Mesendoderm (in vitro differentiated cells): ENCODE results near the gene MLEC.
A peak's percentile ranks its signal among the peaks of the same experiment; 100 is the strongest.

Source experiments
- DNase-seq: peaks from one replicate; pipeline ENCODE4 v3.0.0; 2013
- H2AK5ac ChIP-seq: 2 replicates; pipeline ENCODE4 v1.6.1; 2013; ENCODE audit warnings: low read length, inconsistent platforms
- H2BK120ac ChIP-seq: 2 replicates; pipeline ENCODE4 v1.6.1; 2013; ENCODE audit warnings: low read depth, mild to moderate bottlenecking, low read length, moderate library complexity, mixed read lengths
- H2BK15ac ChIP-seq: replicated peaks from 2 replicates; pipeline ENCODE4 v1.6.1; 2013; ENCODE audit warnings: low read depth, mild to moderate bottlenecking, moderate library complexity
- H2BK5ac ChIP-seq: 2 replicates; pipeline ENCODE4 v1.6.1; 2013; ENCODE audit warnings: low read length, inconsistent platforms
- H3K18ac ChIP-seq: 2 replicates; pipeline ENCODE4 v1.6.1; 2013; ENCODE audit warnings: mild to moderate bottlenecking, low read length, mixed read lengths
- H3K23ac ChIP-seq: one replicate; pipeline ENCODE4 v1.6.1; 2013; ENCODE audit warnings: low read length
- H3K27ac ChIP-seq: 2 replicates; pipeline ENCODE4 v1.5.1; 2013; ENCODE audit warnings: low read depth, mild to moderate bottlenecking, inconsistent platforms, low read length, moderate library complexity
- H3K27me3 ChIP-seq: 2 replicates; pipeline ENCODE4 v1.6.1; 2013; ENCODE audit warnings: low read length, control low read depth, mild to moderate bottlenecking, inconsistent platforms; ENCODE audit not compliant: insufficient read depth, poor library complexity
- H3K36me3 ChIP-seq: 2 replicates; pipeline ENCODE4 v1.6.1; 2013; ENCODE audit warnings: low read length, inconsistent platforms; ENCODE audit not compliant: control insufficient read depth, insufficient read depth
- H3K4ac ChIP-seq: one replicate; pipeline ENCODE4 v1.6.1; 2013; ENCODE audit warnings: low read depth, mild to moderate bottlenecking, low read length, moderate library complexity
- H3K4me1 ChIP-seq: 2 replicates; pipeline ENCODE4 v1.6.1; 2013; ENCODE audit warnings: low read depth, low read length, inconsistent platforms; ENCODE audit not compliant: control insufficient read depth
- H3K4me2 ChIP-seq: 2 replicates; pipeline ENCODE4 v1.6.1; 2013; ENCODE audit warnings: low read length
- H3K4me3 ChIP-seq: 2 replicates; pipeline ENCODE4 v1.5.1; 2013; ENCODE audit warnings: mild to moderate bottlenecking, low read length
- H3K56ac ChIP-seq: one replicate; pipeline ENCODE4 v1.6.1; 2013; ENCODE audit warnings: low read length
- H3K79me1 ChIP-seq: 2 replicates; pipeline ENCODE4 v1.6.1; 2013; ENCODE audit warnings: low read length, inconsistent platforms
- H3K79me2 ChIP-seq: 2 replicates; pipeline ENCODE4 v1.6.1; 2013; ENCODE audit warnings: mild to moderate bottlenecking, low read length; ENCODE audit not compliant: control insufficient read depth, insufficient read depth
- H3K9ac ChIP-seq: 2 replicates; pipeline ENCODE4 v1.6.1; 2013; ENCODE audit warnings: low read length, inconsistent platforms
- H4K5ac ChIP-seq: one replicate; pipeline ENCODE4 v1.6.1; 2013; ENCODE audit warnings: low read length
- H4K8ac ChIP-seq: one replicate; pipeline ENCODE4 v1.6.1; 2013; ENCODE audit warnings: low read depth, mild to moderate bottlenecking, control low read depth, low read length, moderate library complexity
- WGBS: extraction: QIAGEN DNeasy Blood & Tissue Kit; methylation state at CpG from one replicate; pipeline ENCODE4 v1.1.7; 2013; ENCODE audit warnings: low lambda C conversion rate, missing lambda C conversion rate; ENCODE audit not compliant: insufficient coverage; ENCODE audit errors: extremely low coverage; 5-methylcytosine and 5-hydroxymethylcytosine counted together

The MLEC gene

DNA sequence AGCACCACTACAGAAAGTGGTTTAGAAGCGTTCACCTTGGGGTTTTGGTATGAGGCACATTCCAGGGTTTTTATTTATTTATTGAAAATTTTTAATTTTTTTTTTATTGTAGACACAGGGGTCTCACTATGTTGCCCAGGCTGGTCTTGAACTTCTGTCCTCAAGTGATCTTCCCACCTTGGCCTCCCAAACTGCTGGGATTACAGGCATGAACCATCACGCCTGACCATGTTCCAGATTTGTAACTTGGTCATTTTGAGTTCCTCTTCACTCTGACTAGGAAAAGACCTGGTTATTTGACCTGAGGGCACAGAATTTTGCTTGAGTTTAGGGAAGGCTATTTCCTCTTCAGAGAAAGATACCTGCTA, 3.1 kb downstream of the MLEC start:
- Histone ChIP-seq H2BK15ac (no peak overlapping the region), H3K23ac (no peak overlapping the region), H2BK5ac (no peak overlapping the region), H3K36me3 (peaks cover 10% of the 10 kb centered on the region), H3K4ac (no peak overlapping the region), H4K5ac (no peak overlapping the region), H3K27me3 (no peaks in the 10 kb centered on the region), H3K4me1 (peaks cover 19% of the 10 kb centered on the region), H3K79me2 (peaks cover 64% of the 10 kb centered on the region), H3K79me1 (peaks cover 35% of the 10 kb centered on the region), H3K4me3 (no peak overlapping the region), H4K8ac (no peak overlapping the region), H3K4me2 (no peak overlapping the region), H2AK5ac (no peak overlapping the region), H2BK120ac (no peak overlapping the region), H3K56ac (no peak overlapping the region), H3K18ac (no peak overlapping the region), H3K27ac (no peak overlapping the region), H3K9ac (no peak overlapping the region)
- no peak for DNase-seq
- no CpG with 5 or more reads among the region's 2 CpGs for WGBS

DNA sequence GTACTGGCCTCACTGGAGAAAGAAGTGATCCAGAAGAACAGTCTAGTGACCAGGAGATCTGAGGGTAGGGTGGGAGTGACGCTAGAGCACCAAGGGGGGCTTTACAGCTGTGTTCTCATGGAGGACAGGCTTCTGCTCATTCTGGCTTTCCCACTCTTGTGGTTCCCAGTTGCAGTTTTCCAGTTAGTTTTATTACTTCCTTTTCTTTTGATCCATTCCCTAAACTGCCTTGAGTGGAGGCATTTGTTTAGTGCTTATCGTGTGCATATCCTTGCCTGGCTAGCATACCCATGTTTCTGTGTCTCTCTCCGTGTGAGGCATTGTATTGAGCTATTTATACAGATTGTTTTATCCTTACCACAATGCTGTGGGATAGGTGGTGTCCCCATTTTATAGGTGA, 4.0 kb downstream of the MLEC start:
- Histone ChIP-seq H3K27ac (no peak overlapping the region), H4K8ac (no peak overlapping the region), H3K27me3 (no peaks in the 10 kb centered on the region), H3K79me1 (peaks cover 36% of the 10 kb centered on the region), H3K9ac (peak overlapping the region; percentile 20), H3K4me2 (no peak overlapping the region), H2BK5ac (no peak overlapping the region), H4K5ac (no peak overlapping the region), H3K18ac (no peak overlapping the region), H3K23ac (no peak overlapping the region), H3K36me3 (peaks cover 10% of the 10 kb centered on the region), H3K4me1 (peaks cover 19% of the 10 kb centered on the region), H3K4ac (no peak overlapping the region), H3K56ac (no peak overlapping the region), H3K79me2 (peaks cover 64% of the 10 kb centered on the region), H3K4me3 (no peak overlapping the region), H2BK15ac (no peak overlapping the region), H2BK120ac (no peak overlapping the region), H2AK5ac (no peak overlapping the region)
- no peak for DNase-seq
- no CpG with 5 or more reads among the region's 3 CpGs for WGBS

DNA sequence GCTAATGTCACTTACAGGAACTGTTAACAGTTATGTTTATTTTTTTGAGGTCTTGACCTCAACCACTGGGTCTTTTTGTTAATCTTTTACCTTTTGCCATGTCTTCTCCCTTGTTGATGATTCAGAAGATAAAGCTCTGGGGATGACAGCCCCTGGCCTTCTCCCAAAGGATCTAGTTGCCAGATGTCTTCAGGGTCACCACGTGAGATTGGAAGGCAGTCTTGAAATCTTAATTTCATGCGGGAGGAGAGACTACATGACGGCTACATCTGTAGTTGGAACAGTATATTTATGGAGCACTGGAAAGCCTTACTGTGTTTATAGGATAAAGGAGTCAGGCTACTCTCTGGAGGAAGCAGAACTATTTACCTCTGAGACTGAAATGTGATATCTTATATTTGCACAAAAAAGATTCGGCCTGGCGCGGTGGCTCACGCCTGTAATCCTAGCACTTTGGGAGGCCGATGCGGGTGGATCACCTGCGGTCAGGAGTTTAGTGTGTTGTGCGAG, 5.6 kb downstream of the MLEC start:
- no peak overlapping the region for H3K27ac ChIP-seq
- H2AK5ac ChIP-seq: no peak overlapping the region
- peaks cover 36% of the 10 kb centered on the region for H3K79me1 ChIP-seq
- H3K4ac ChIP-seq: no peak overlapping the region
- no peak overlapping the region for H4K8ac ChIP-seq
- peaks cover 14% of the 10 kb centered on the region for H3K36me3 ChIP-seq
- no peak overlapping the region for H3K4me2 ChIP-seq
- H2BK120ac ChIP-seq: no peak overlapping the region
- no peak overlapping the region for H4K5ac ChIP-seq
- no peak for DNase-seq
- H2BK15ac ChIP-seq: no peak overlapping the region
- no peak overlapping the region for H3K23ac ChIP-seq
- no peak overlapping the region for H2BK5ac ChIP-seq
- H3K79me2 ChIP-seq: peaks cover 58% of the 10 kb centered on the region
- no peaks in the 10 kb centered on the region for H3K27me3 ChIP-seq
- no peak overlapping the region for H3K18ac ChIP-seq
- peaks cover 19% of the 10 kb centered on the region for H3K4me1 ChIP-seq
- no peak overlapping the region for H3K9ac ChIP-seq
- no CpG with 5 or more reads among the region's 11 CpGs for WGBS
- H3K4me3 ChIP-seq: no peak overlapping the region
- no peak overlapping the region for H3K56ac ChIP-seq

DNA sequence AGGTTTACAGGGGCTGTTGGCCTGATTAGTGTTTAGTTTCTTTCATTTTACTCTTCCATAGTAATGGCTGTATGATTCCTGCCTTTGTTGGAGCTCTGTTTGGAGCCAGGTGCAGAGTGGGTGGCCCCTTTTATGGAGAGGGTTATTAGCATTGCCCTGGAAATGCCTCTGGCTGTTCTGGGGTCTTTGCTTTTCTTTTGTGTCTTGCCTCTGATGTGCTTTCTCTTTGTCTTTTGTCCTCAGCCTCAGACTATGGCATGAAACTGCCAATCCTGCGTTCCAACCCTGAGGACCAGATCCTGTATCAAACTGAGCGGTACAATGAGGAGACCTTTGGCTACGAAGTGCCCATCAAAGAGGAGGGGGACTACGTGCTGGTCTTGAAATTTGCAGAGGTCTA, 6.9 kb downstream of the MLEC start:
- peaks cover 14% of the 10 kb centered on the region for H3K36me3 ChIP-seq
- DNase-seq: no peak

DNA sequence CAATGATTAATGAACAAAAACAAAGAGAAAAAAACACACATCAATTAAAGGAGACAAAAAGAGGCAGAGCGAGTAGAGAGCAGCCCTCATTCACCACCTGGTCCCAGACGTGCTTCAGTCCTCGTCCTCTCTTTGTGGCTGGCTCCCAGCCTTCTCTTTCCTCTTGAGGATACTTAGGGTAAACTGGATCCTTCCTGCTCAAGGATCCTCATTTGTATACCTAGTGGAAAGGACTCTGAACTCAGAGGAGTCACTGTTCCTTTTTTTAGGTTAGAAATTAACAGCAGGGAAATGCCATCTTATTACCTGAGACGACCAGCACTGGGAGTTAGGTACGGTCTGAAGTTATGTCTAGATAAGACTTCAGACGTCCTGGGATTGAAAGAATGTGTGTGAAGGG, 9.7 kb downstream of the MLEC start:
- Histone ChIP-seq H3K4me1 (peaks cover 2% of the 10 kb centered on the region), H2BK5ac (no peak overlapping the region), H2BK120ac (no peak overlapping the region), H3K27ac (no peak overlapping the region), H4K5ac (no peak overlapping the region), H3K9ac (no peak overlapping the region), H3K4ac (no peak overlapping the region), H3K4me3 (no peak overlapping the region), H2AK5ac (no peak overlapping the region), H3K18ac (no peak overlapping the region), H4K8ac (no peak overlapping the region), H3K36me3 (peaks cover 23% of the 10 kb centered on the region), H3K4me2 (no peak overlapping the region), H2BK15ac (no peak overlapping the region), H3K79me1 (peaks cover 17% of the 10 kb centered on the region), H3K27me3 (no peaks in the 10 kb centered on the region), H3K56ac (no peak overlapping the region), H3K79me2 (peaks cover 18% of the 10 kb centered on the region), H3K23ac (no peak overlapping the region)
- WGBS: 100% methylated on average over 1 of the region's 6 CpGs
- DNase-seq: no peak

More for the DNA sequence above, 6.9 kb downstream of the MLEC start:
- no peak overlapping the region for H2AK5ac ChIP-seq
- no peaks in the 10 kb centered on the region for H3K27me3 ChIP-seq
- no peak overlapping the region for H3K9ac ChIP-seq
- no peak overlapping the region for H3K23ac ChIP-seq
- H2BK120ac ChIP-seq: no peak overlapping the region
- H2BK5ac ChIP-seq: no peak overlapping the region
- no peak overlapping the region for H4K5ac ChIP-seq
- no peak overlapping the region for H3K4me2 ChIP-seq
- H2BK15ac ChIP-seq: no peak overlapping the region
- peaks cover 17% of the 10 kb centered on the region for H3K4me1 ChIP-seq
- H4K8ac ChIP-seq: no peak overlapping the region
- no peak overlapping the region for H3K27ac ChIP-seq
- no peak overlapping the region for H3K18ac ChIP-seq
- H3K79me2 ChIP-seq: peaks cover 45% of the 10 kb centered on the region
- peaks cover 34% of the 10 kb centered on the region for H3K79me1 ChIP-seq
- H3K56ac ChIP-seq: no peak overlapping the region
- WGBS: no CpG with 5 or more reads among the region's 4 CpGs
- no peak overlapping the region for H3K4me3 ChIP-seq
- no peak overlapping the region for H3K4ac ChIP-seq

DNA sequence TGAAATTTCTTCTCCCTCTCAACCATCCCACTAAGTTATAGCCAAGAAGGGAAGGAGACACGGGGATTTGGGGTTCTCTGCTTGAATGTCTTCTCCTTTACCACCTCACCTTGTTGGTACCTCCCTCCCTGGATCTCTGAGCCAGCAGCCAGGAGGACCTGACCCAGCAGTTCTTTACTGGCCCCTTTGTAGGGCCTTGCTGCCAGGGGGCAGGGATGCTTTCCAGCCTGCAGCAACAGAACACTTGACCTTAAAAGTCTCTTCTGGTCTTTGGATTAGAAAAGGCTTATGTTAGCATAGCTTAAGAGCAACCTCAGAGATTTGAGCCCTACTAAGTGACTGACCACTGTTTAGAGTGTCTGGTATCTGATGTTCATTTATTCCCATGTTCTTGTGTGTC, 10.4 kb downstream of the MLEC start:
- peaks cover 13% of the 10 kb centered on the region for H3K79me2 ChIP-seq
- no peak overlapping the region for H3K27ac ChIP-seq
- H3K56ac ChIP-seq: no peak overlapping the region
- DNase-seq: no peak
- peaks cover 23% of the 10 kb centered on the region for H3K36me3 ChIP-seq
- no peak overlapping the region for H4K5ac ChIP-seq
- no peak overlapping the region for H3K23ac ChIP-seq
- no peak overlapping the region for H3K18ac ChIP-seq
- H3K79me1 ChIP-seq: peaks cover 15% of the 10 kb centered on the region
- WGBS: no CpG with 5 or more reads among the region's 1 CpG
- no peak overlapping the region for H3K4ac ChIP-seq
- H3K27me3 ChIP-seq: no peaks in the 10 kb centered on the region
- H4K8ac ChIP-seq: no peak overlapping the region
- H2AK5ac ChIP-seq: no peak overlapping the region
- H3K4me3 ChIP-seq: no peak overlapping the region
- no peak overlapping the region for H2BK120ac ChIP-seq
- no peak overlapping the region for H2BK5ac ChIP-seq
- no peak overlapping the region for H3K9ac ChIP-seq
- H3K4me1 ChIP-seq: no peaks in the 10 kb centered on the region
- no peak overlapping the region for H3K4me2 ChIP-seq
- H2BK15ac ChIP-seq: no peak overlapping the region
